H1 (cell line): ENCODE results near the gene TBC1D22B. TPM values are rescaled to one million over a fixed set of nuclear protein-coding genes. Genes with fewer than 3 reads are reported as not detected.

Experiments
- CTCF ChIA-PET: fragments of 300-600 bp; sonication (Branson Sonifier 250); formaldehyde crosslinking; loops from one replicate; lab custom pipeline; 2021; ENCODE audit not compliant: partially characterized antibody; lab: Charles Lee
- POLR2A ChIA-PET: fragments of 300-600 bp; sonication (Branson Sonifier 250); formaldehyde crosslinking; loops from one replicate; lab custom pipeline; 2021; ENCODE audit warnings: inconsistent platforms; ENCODE audit not compliant: partially characterized antibody; lab: Charles Lee
- DNase-seq, 2 experiments: peaks; one replicate each; pipeline versions ENCODE4 v3.0.0 to v3.0.0-alpha.2; 2010 to 2022; ENCODE audit warnings: low spot score in 2 of 2, low read depth in 1 of 2, mixed read lengths in 1 of 2
- FAIRE-seq: peaks from 2 replicates; lab custom pipeline; 2011; peaks lifted over from hg19 to GRCh38; lab: Jason Lieb, UNC
- H2AFZ ChIP-seq: 2 replicates; pipeline ENCODE4 v1.8.1; 2012; ENCODE audit warnings: low read length, inconsistent platforms
- H2AK5ac ChIP-seq: 2 replicates; pipeline ENCODE4 v1.6.1; 2013; ENCODE audit warnings: low read depth, low read length
- H2BK120ac ChIP-seq: replicated peaks from 2 replicates; pipeline ENCODE3; 2013; ENCODE audit warnings: low read depth, low read length, inconsistent platforms
- H2BK12ac ChIP-seq: 2 replicates; pipeline ENCODE4 v1.6.1; 2013; ENCODE audit warnings: low read depth, low read length
- H2BK15ac ChIP-seq: 2 replicates; pipeline ENCODE4 v1.6.1; 2013; ENCODE audit warnings: low read length
- H2BK20ac ChIP-seq: 2 replicates; pipeline ENCODE4 v1.6.1; 2013; ENCODE audit warnings: low read length
- H2BK5ac ChIP-seq: 2 replicates; pipeline ENCODE4 v1.6.1; 2013; ENCODE audit warnings: low read depth, low read length
- H3K14ac ChIP-seq: 2 replicates; pipeline ENCODE4 v1.6.1; 2013; ENCODE audit warnings: inconsistent platforms; ENCODE audit not compliant: insufficient read length
- H3K18ac ChIP-seq: 2 replicates; pipeline ENCODE4 v1.6.1; 2013; ENCODE audit warnings: low read length; ENCODE audit errors: extremely low read depth
- H3K23ac ChIP-seq: 2 replicates; pipeline ENCODE4 v1.6.1; 2013; ENCODE audit warnings: inconsistent platforms; ENCODE audit not compliant: insufficient read length
- H3K23me2 ChIP-seq: 2 replicates; pipeline ENCODE4 v1.6.1; 2013; ENCODE audit warnings: low read depth, low read length
- H3K27ac ChIP-seq: 2 replicates; pipeline ENCODE4 v1.6.1; 2011; ENCODE audit warnings: low read depth, low read length, inconsistent platforms
- H3K27me3 ChIP-seq, 4 experiments: replicated peaks in 1 of 4; 1 replicate in 1 of 4; 2 replicates in 3 of 4; pipeline versions ENCODE4 v1.6.1 to v1.8.1; 2011 to 2013; ENCODE audit warnings: low read length in 3 of 4, mild to moderate bottlenecking in 3 of 4, inconsistent platforms in 2 of 4, mixed read lengths in 2 of 4, moderate library complexity in 1 of 4; ENCODE audit not compliant: control insufficient read depth in 3 of 4, insufficient read depth in 3 of 4; ENCODE audit errors: extremely low read depth in 1 of 4
- H3K36me3 ChIP-seq, 4 experiments: 2 replicates each; pipeline versions ENCODE4 v1.6.1 to v1.8.1; 2011 to 2013; ENCODE audit warnings: mild to moderate bottlenecking in 4 of 4, low read length in 3 of 4, moderate library complexity in 2 of 4, control low read depth in 1 of 4, inconsistent platforms in 1 of 4; ENCODE audit not compliant: insufficient read depth in 4 of 4, control insufficient read depth in 2 of 4
- H3K4ac ChIP-seq: replicated peaks from 2 replicates; pipeline ENCODE3; 2013; ENCODE audit warnings: low read length, low read depth, mixed read lengths, inconsistent platforms; ENCODE audit not compliant: insufficient read length
- H3K4me1 ChIP-seq, 4 experiments: replicated peaks in 1 of 4; 1 replicate in 1 of 4; 2 replicates in 3 of 4; pipeline versions ENCODE4 v1.6.1 to v1.8.1; 2011 to 2013; ENCODE audit warnings: low read length in 3 of 4, inconsistent platforms in 2 of 4, mixed read lengths in 1 of 4; ENCODE audit not compliant: insufficient read depth in 4 of 4, control insufficient read depth in 3 of 4
- H3K4me2 ChIP-seq, 2 experiments: 2 replicates each; pipeline versions ENCODE4 v1.6.1 to v1.8.1; 2011 to 2013; ENCODE audit warnings: low read depth in 2 of 2, low read length in 2 of 2, control low read depth in 1 of 2, inconsistent platforms in 1 of 2, mild to moderate bottlenecking in 1 of 2; ENCODE audit not compliant: insufficient read depth in 1 of 2
- H3K4me3 ChIP-seq, 4 experiments: fragments of 200-600, 300-600 bp in 1 of 4; sonication (generic), shearing (Covaris generic), sonication (Bioruptor Twin) in 1 of 4; 2 replicates each; pipeline versions ENCODE4 v1.5.1 to v1.8.1; 2011 to 2016; ENCODE audit warnings: low read length in 4 of 4, low read depth in 3 of 4, control low read depth in 2 of 4, inconsistent platforms in 2 of 4, mild to moderate bottlenecking in 2 of 4, mixed read lengths in 1 of 4, moderate library complexity in 1 of 4; ENCODE audit not compliant: insufficient read depth in 2 of 4; ENCODE audit errors: extremely low read depth in 1 of 4
- H3K56ac ChIP-seq: replicated peaks from 2 replicates; pipeline ENCODE3; 2013; ENCODE audit warnings: low read depth, mild to moderate bottlenecking, mixed read lengths, low read length, inconsistent platforms; ENCODE audit not compliant: insufficient read length
- H3K79me1 ChIP-seq: 2 replicates; pipeline ENCODE4 v1.6.1; 2013; ENCODE audit warnings: low read depth, low read length, control low read depth
- H3K79me2 ChIP-seq, 2 experiments: 2 replicates each; pipeline versions ENCODE4 v1.6.1 to v1.8.1; 2012 to 2013; ENCODE audit warnings: low read length in 2 of 2, mild to moderate bottlenecking in 2 of 2, inconsistent platforms in 1 of 2; ENCODE audit not compliant: insufficient read depth in 2 of 2, control insufficient read depth in 1 of 2
- H3K9ac ChIP-seq, 4 experiments: replicated peaks in 1 of 4; 1 replicate in 1 of 4; 2 replicates in 3 of 4; pipeline versions ENCODE4 v1.6.1 to v1.8.1; 2011 to 2013; ENCODE audit warnings: low read depth in 3 of 4, low read length in 3 of 4, control low read depth in 2 of 4, mild to moderate bottlenecking in 2 of 4, moderate library complexity in 2 of 4, inconsistent platforms in 1 of 4; ENCODE audit errors: extremely low read depth in 1 of 4
- H3K9me3 ChIP-seq, 2 experiments: 2 replicates each; pipeline versions ENCODE4 v1.6.1 to v1.8.1; 2012 to 2013; ENCODE audit warnings: mild to moderate bottlenecking in 2 of 2, moderate library complexity in 2 of 2, control low read depth in 1 of 2, inconsistent platforms in 1 of 2, low read depth in 1 of 2, low read length in 1 of 2, mixed read lengths in 1 of 2; ENCODE audit not compliant: insufficient read depth in 2 of 2
- H4K20me1 ChIP-seq, 2 experiments: replicated peaks in 1 of 2; 2 replicates each; pipeline versions ENCODE3 to v1.8.1; 2011 to 2013; ENCODE audit warnings: inconsistent platforms in 2 of 2, low read length in 2 of 2, mild to moderate bottlenecking in 1 of 2; ENCODE audit not compliant: insufficient read depth in 2 of 2, control insufficient read depth in 1 of 2
- H4K5ac ChIP-seq: 2 replicates; pipeline ENCODE4 v1.6.1; 2013; ENCODE audit warnings: low read length, low read depth, mixed read lengths, inconsistent platforms; ENCODE audit not compliant: insufficient read length
- H4K8ac ChIP-seq: 2 replicates; pipeline ENCODE4 v1.8.0; 2013; ENCODE audit warnings: mild to moderate bottlenecking, moderate library complexity, low read length, inconsistent platforms; ENCODE audit not compliant: insufficient read depth; ENCODE audit errors: extremely low read depth
- H4K91ac ChIP-seq: replicated peaks from 2 replicates; pipeline ENCODE3; 2013; ENCODE audit warnings: low read length, mixed read lengths, inconsistent platforms; ENCODE audit not compliant: insufficient read length
- BCL11A ChIP-seq, 2 experiments: IDR thresholded peaks; one replicate each; pipeline ENCODE4 v1.6.1; 2011; ENCODE audit warnings: low read depth in 2 of 2, low read length in 2 of 2, mild to moderate bottlenecking in 2 of 2
- CBX8 ChIP-seq: fragments of 300-800, 300-1000 bp; sonication (generic); IDR thresholded peaks from 2 replicates; pipeline ENCODE4 v1.7.1; 2016; ENCODE audit warnings: low read depth, low read length, borderline replicate concordance
- CEBPB ChIP-seq: IDR thresholded peaks from 2 replicates; pipeline ENCODE4 v1.6.1; 2012; ENCODE audit warnings: low read depth, low read length
- CHD2 ChIP-seq: IDR thresholded peaks from 2 replicates; pipeline ENCODE4 v1.6.1; 2012; ENCODE audit warnings: low read length, improper control_type of control experiment
- JUN ChIP-seq: IDR thresholded peaks from 2 replicates; pipeline ENCODE4 v1.6.1; 2011; ENCODE audit warnings: low read depth, mild to moderate bottlenecking, improper control_type of control experiment, low read length
- POLR2A ChIP-seq, 2 experiments: IDR thresholded peaks; 1 replicate in 1 of 2; 2 replicates in 1 of 2; pipeline ENCODE4 v1.6.1; 2011; ENCODE audit warnings: low read depth in 2 of 2, low read length in 2 of 2, mild to moderate bottlenecking in 2 of 2; ENCODE audit errors: control extremely low read depth in 1 of 2
- WGBS, 2 experiments: shearing (Covaris generic) in 1 of 2; methylation state at CpG; one replicate each; pipeline versions ENCODE4 v1.1.6 to v1.1.7; 2013 to 2015; ENCODE audit warnings: low lambda C conversion rate in 2 of 2, mixed read lengths in 2 of 2, inconsistent platforms in 1 of 2, low coverage in 1 of 2, missing lambda C conversion rate in 1 of 2; ENCODE audit not compliant: insufficient replicate concordance in 2 of 2, insufficient coverage in 1 of 2, insufficient read length in 1 of 2; ENCODE audit errors: extremely low coverage in 1 of 2, missing lambda C conversion rate in 1 of 2; 5-methylcytosine and 5-hydroxymethylcytosine counted together
- polyA plus RNA-seq, 7 experiments: library from polyadenylated mRNA; depleted of rRNA in 3 of 7; stranded (reverse) in 5 of 7; unstranded in 2 of 7; fragments of >200 nt in 5 of 7; fragments of 200-250 nt in 2 of 7; gene quantifications; 1 replicate in 5 of 7; 2 replicates in 1 of 7; 4 replicates in 1 of 7; pipeline versions ENCODE4 v1.2.1 to v1.2.3, GENCODE V29; 2011 to 2013; ENCODE audit warnings: missing spikeins in 2 of 7, mixed read lengths in 2 of 7
- total RNA-seq: library from RNA; stranded (reverse); fragmentation: NEBNext Ultra II Directional; extraction: Animal tissue kit (Norgen Biotek cat#: 25700); gene quantifications from 2 replicates; pipeline ENCODE4 v1.2.1, GENCODE V29; 2021

The TBC1D22B gene
- total and polyA plus RNA-seq, 2 of the 8 experiments (the other 6 are each of a cell fraction or from before 2014, with no cell fraction given): 10.1 to 17.4 TPM

GRCh38 chr6:37244430-37245310, 12.9 kb upstream of the TBC1D22B start:
- Histone ChIP-seq H3K14ac (no peak overlapping the region), H2BK12ac (peak overlapping the region; percentile 60; the same call in 1 of the 2 replicates), H3K27me3 (no peaks in the 10 kb centered on the region), H4K20me1 (no peaks in the 10 kb centered on the region), H4K5ac (no peak overlapping the region), H3K18ac (no peak overlapping the region; the same call in 1 of the 2 replicates), H3K4me3 (no peak overlapping the region), H3K4ac (no peak overlapping the region), H3K9ac (no peak overlapping the region), H4K91ac (no peak overlapping the region), H3K23ac (no peak overlapping the region), H4K8ac (peak overlapping the region; percentile 52), H2BK15ac (no peak overlapping the region), H3K4me2 (no peak overlapping the region), H2BK120ac (peak overlapping the region; percentile 26), H3K4me1 (no peaks in the 10 kb centered on the region), H3K23me2 (no peaks in the 10 kb centered on the region), H3K27ac (peak overlapping the region; percentile 16; the same call in 1 of the 2 replicates), H3K79me1 (no peaks in the 10 kb centered on the region), H2BK20ac (no peak overlapping the region), H3K79me2 (no peaks in the 10 kb centered on the region), H3K36me3 (no peaks in the 10 kb centered on the region), H2AFZ (0 out of 2 replicates have a peak overlapping the region, but pooled peaks have one; percentile 36), H2BK5ac (0 out of 2 replicates have a peak overlapping the region, but pooled peaks have one; percentile 38), H3K56ac (no peak overlapping the region), H3K9me3 (no peaks in the 10 kb centered on the region), H2AK5ac (0 out of 2 replicates have a peak overlapping the region, but pooled peaks have one; percentile 31)
- FAIRE-seq (no peak), DNase-seq (no peak)
- WGBS, 2 experiments: 93% methylated on average over 6 of the region's 6 CpGs; no CpG with 5 or more reads in 1 of the 2 experiments
- ChIA-PET CTCF (no interaction called here), POLR2A (interaction anchor here (0.7 kb wide), 1 partner anchor 23 kb away, joined by 3 read pairs; no protein-coding TSS in a partner anchor)
- TF ChIP-seq JUN: no peak
- TF ChIP-seq POLR2A (IDR thresholded peaks at IDR 0.05; ENCODE audit: control extremely low read depth in 1 of 2, low read depth in 2 of 2, low read length in 2 of 2): no peak
- no peak for TF ChIP-seq CEBPB
- no peak for TF ChIP-seq BCL11A (IDR thresholded peaks at IDR 0.05; ENCODE audit: low read depth in 2 of 2, low read length in 2 of 2)
- TF ChIP-seq CHD2: no peak
- TF ChIP-seq CBX8: no peak
